Liver (tissue), 9 donors: Measurements from ENCODE around the gene ICAM5. TPM values are rescaled to one million over a fixed set of nuclear protein-coding genes. Genes with fewer than 3 reads are reported as not detected.

Experiments
- DNase-seq: peaks from one replicate; pipeline ENCODE4 v3.0.0-alpha.2; 2017; ENCODE audit warnings: low spot score
- H3K27ac ChIP-seq, 2 donors: one replicate each; pipeline ENCODE4 v1.7.0; 2013; ENCODE audit warnings: inconsistent platforms in 2 of 2, low read length in 2 of 2, control low read depth in 1 of 2, low read depth in 1 of 2, mild to moderate bottlenecking in 1 of 2
- H3K27me3 ChIP-seq, 4 donors: one replicate each; pipeline versions ENCODE4 v1.6.1 to v1.7.0; 2013; ENCODE audit warnings: low read length in 3 of 4, inconsistent platforms in 1 of 4, mild to moderate bottlenecking in 1 of 4, moderate library complexity in 1 of 4; ENCODE audit not compliant: control insufficient read depth in 4 of 4, insufficient read depth in 4 of 4
- H3K36me3 ChIP-seq, 4 donors: one replicate each; pipeline versions ENCODE4 v1.6.1 to v1.7.0; 2013; ENCODE audit warnings: low read length in 3 of 4, mild to moderate bottlenecking in 3 of 4, low read depth in 1 of 4, moderate library complexity in 1 of 4; ENCODE audit not compliant: control insufficient read depth in 4 of 4, insufficient read depth in 3 of 4
- H3K4me1 ChIP-seq, 4 donors: one replicate each; pipeline versions ENCODE4 v1.6.1 to v1.7.0; 2013; ENCODE audit warnings: low read length in 3 of 4, mild to moderate bottlenecking in 3 of 4, moderate library complexity in 1 of 4; ENCODE audit not compliant: control insufficient read depth in 4 of 4, insufficient read depth in 4 of 4
- H3K4me3 ChIP-seq, 3 donors: one replicate each; pipeline versions ENCODE4 v1.6.1 to v1.7.0; 2013; ENCODE audit warnings: low read length in 3 of 3, control low read depth in 1 of 3, low read depth in 1 of 3, mild to moderate bottlenecking in 1 of 3
- H3K9ac ChIP-seq, 2 donors: one replicate each; pipeline ENCODE4 v1.7.0; 2013; ENCODE audit warnings: low read length in 2 of 2, mild to moderate bottlenecking in 2 of 2, moderate library complexity in 2 of 2, control low read depth in 1 of 2, low read depth in 1 of 2
- H3K9me3 ChIP-seq, 4 donors: one replicate each; pipeline versions ENCODE4 v1.6.1 to v1.7.0; 2013; ENCODE audit warnings: low read length in 3 of 4; ENCODE audit not compliant: control insufficient read depth in 4 of 4
- CTCF ChIP-seq: fragments of 150-350 bp; IDR thresholded peaks from 2 replicates; pipeline ENCODE4 v1.5.1; 2017; ENCODE audit warnings: improper control_type of control experiment, low read depth, low read length; ENCODE audit not compliant: missing input control
- EGR1 ChIP-seq, 2 donors: IDR thresholded peaks; 2 replicates each; pipeline ENCODE4 v1.6.1; 2016 to 2018; ENCODE audit warnings: antibody characterized with exemption in 2 of 2, low read depth in 2 of 2
- FOXA1 ChIP-seq: IDR thresholded peaks from 2 replicates; pipeline ENCODE4 v1.6.1; 2016; ENCODE audit warnings: antibody characterized with exemption
- FOXA2 ChIP-seq: IDR thresholded peaks from 2 replicates; pipeline ENCODE4 v1.6.1; 2016; ENCODE audit warnings: antibody characterized with exemption
- GABPA ChIP-seq, 2 donors: IDR thresholded peaks in 1 of 2; conservative IDR thresholded peaks in 1 of 2; 2 replicates each; pipeline ENCODE4 v1.6.1; 2016; ENCODE audit warnings: antibody characterized with exemption in 2 of 2, mild to moderate bottlenecking in 1 of 2, moderate library complexity in 1 of 2
- HNF4A ChIP-seq, 2 donors: conservative IDR thresholded peaks; 2 replicates each; pipeline ENCODE4 v1.6.1; 2016; ENCODE audit warnings: antibody characterized with exemption in 2 of 2, mild to moderate bottlenecking in 2 of 2
- HNF4G ChIP-seq: IDR thresholded peaks from 2 replicates; pipeline ENCODE4 v1.6.1; 2016; ENCODE audit warnings: antibody characterized with exemption
- JUND ChIP-seq, 2 donors: IDR thresholded peaks; 2 replicates each; pipeline ENCODE4 v1.6.1; 2016; ENCODE audit warnings: antibody characterized with exemption in 2 of 2
- NR2F2 ChIP-seq: IDR thresholded peaks from 2 replicates; pipeline ENCODE4 v1.6.1; 2016; ENCODE audit warnings: antibody characterized with exemption
- RAD21 ChIP-seq, 2 donors: IDR thresholded peaks; 2 replicates each; pipeline ENCODE4 v1.6.1; 2016; ENCODE audit warnings: antibody characterized with exemption in 2 of 2, mild to moderate bottlenecking in 2 of 2
- RXRA ChIP-seq, 2 donors: IDR thresholded peaks; 2 replicates each; pipeline ENCODE4 v1.6.1; 2017 to 2018; ENCODE audit warnings: antibody characterized with exemption in 2 of 2, mild to moderate bottlenecking in 1 of 2
- SP1 ChIP-seq: IDR thresholded peaks from 2 replicates; pipeline ENCODE4 v1.6.1; 2018; ENCODE audit warnings: antibody characterized with exemption, mild to moderate bottlenecking
- TAF1 ChIP-seq: conservative IDR thresholded peaks from 2 replicates; pipeline ENCODE4 v1.6.1; 2016; ENCODE audit warnings: antibody characterized with exemption, mild to moderate bottlenecking
- YY1 ChIP-seq: IDR thresholded peaks from 2 replicates; pipeline ENCODE4 v1.6.1; 2016; ENCODE audit warnings: antibody characterized with exemption, mild to moderate bottlenecking
- WGBS: extraction: QIAGEN DNeasy Blood & Tissue Kit; methylation state at CpG from one replicate; pipeline ENCODE4 v1.1.7; 2013; 5-methylcytosine and 5-hydroxymethylcytosine counted together
- polyA plus RNA-seq, 2 donors: library from polyadenylated mRNA; stranded (reverse) in 1 of 2; unstranded in 1 of 2; fragments of 200-250 nt in 1 of 2; fragments of >200 nt in 1 of 2; fragmentation: Nextera tagmentation in 1 of 2; extraction: Ambion mirVana in 1 of 2; gene quantifications; one replicate each; pipeline versions ENCODE4 v1.2.1 to v1.2.3, GENCODE V29; 2013 to 2015
- total RNA-seq, 2 donors: library from RNA; depleted of rRNA; stranded (reverse); fragments of >200 nt; gene quantifications; one replicate each; pipeline ENCODE4 v1.2.3, GENCODE V29; 2014
- TF ChIP-seq, protein P1 (sequence below): IDR thresholded peaks from 2 replicates; pipeline ENCODE4 v1.6.1; 2016; ENCODE audit warnings: antibody characterized with exemption
- TF ChIP-seq, protein P2 (sequence below): IDR thresholded peaks from 2 replicates; pipeline ENCODE4 v1.6.1; 2016; ENCODE audit warnings: antibody characterized with exemption
- TF ChIP-seq, protein P3 (sequence below): IDR thresholded peaks from 2 replicates; pipeline ENCODE4 v1.6.1; 2016; ENCODE audit warnings: antibody characterized with exemption
- TF ChIP-seq, protein P4 (sequence below): IDR thresholded peaks from 2 replicates; pipeline ENCODE4 v1.6.1; 2016; ENCODE audit warnings: antibody characterized with exemption, mild to moderate bottlenecking
- donor health status: healthy.
- donor health status: healthy.
- donor health status: healthy.
- donor health status: healthy.
- donor health status: healthy.

ICAM5 gene
- total and polyA plus RNA-seq, 4 donors = 0.02 to 2.5 (median 1.0) TPM; not detected in 1

DNA sequence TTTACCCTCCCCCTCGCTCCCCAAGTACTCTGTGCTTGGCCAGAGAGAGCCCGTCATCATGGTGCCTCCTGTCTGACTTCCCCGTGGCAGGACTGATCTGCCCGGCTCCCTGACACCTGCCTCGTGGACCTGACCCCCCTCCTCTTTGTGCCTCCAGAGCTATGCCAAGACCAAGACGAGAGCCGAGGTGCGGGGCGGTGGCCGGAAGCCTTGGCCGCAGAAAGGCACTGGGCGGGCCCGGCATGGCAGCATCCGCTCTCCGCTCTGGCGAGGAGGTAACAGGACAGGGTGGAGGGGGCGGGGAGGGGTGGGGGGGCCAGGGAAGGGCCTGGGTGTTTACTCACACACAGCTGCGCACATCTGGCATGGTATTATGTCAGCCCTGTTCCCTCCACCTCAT lies 33.2 kb upstream of the ICAM5 start:
- peaks cover 10 to 40% (median 23%) of the 10 kb centered on the region in 4 donors for H3K36me3 ChIP-seq
- TF ChIP-seq EGR1 (IDR thresholded peaks at IDR 0.05; ENCODE audit: low read depth in 2 of 2) (no peak), CTCF (no peak), RXRA (IDR thresholded peaks at IDR 0.05) (no peak), JUND (IDR thresholded peaks at IDR 0.05) (no peak), FOXA2 (no peak), GABPA (IDR thresholded peaks at IDR 0.05 in 1 of 2, conservative IDR thresholded peaks at IDR 0.05 in 1 of 2) (no peak), RAD21 (IDR thresholded peaks at IDR 0.05) (no peak), FOXA1 (no peak), YY1 (no peak), NR2F2 (no peak), HNF4A (conservative IDR thresholded peaks at IDR 0.05) (no peak), TAF1 (no peak), HNF4G (no peak), SP1 (no peak)
- TF ChIP-seq, protein P1, sequence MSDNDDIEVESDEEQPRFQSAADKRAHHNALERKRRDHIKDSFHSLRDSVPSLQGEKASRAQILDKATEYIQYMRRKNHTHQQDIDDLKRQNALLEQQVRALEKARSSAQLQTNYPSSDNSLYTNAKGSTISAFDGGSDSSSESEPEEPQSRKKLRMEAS = no peak
- TF ChIP-seq, protein P2, sequence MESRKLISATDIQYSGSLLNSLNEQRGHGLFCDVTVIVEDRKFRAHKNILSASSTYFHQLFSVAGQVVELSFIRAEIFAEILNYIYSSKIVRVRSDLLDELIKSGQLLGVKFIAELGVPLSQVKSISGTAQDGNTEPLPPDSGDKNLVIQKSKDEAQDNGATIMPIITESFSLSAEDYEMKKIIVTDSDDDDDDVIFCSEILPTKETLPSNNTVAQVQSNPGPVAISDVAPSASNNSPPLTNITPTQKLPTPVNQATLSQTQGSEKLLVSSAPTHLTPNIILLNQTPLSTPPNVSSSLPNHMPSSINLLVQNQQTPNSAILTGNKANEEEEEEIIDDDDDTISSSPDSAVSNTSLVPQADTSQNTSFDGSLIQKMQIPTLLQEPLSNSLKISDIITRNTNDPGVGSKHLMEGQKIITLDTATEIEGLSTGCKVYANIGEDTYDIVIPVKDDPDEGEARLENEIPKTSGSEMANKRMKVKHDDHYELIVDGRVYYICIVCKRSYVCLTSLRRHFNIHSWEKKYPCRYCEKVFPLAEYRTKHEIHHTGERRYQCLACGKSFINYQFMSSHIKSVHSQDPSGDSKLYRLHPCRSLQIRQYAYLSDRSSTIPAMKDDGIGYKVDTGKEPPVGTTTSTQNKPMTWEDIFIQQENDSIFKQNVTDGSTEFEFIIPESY = no peak
- TF ChIP-seq, protein P3, sequence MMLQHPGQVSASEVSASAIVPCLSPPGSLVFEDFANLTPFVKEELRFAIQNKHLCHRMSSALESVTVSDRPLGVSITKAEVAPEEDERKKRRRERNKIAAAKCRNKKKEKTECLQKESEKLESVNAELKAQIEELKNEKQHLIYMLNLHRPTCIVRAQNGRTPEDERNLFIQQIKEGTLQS = no peak
- TF ChIP-seq, protein P4, sequence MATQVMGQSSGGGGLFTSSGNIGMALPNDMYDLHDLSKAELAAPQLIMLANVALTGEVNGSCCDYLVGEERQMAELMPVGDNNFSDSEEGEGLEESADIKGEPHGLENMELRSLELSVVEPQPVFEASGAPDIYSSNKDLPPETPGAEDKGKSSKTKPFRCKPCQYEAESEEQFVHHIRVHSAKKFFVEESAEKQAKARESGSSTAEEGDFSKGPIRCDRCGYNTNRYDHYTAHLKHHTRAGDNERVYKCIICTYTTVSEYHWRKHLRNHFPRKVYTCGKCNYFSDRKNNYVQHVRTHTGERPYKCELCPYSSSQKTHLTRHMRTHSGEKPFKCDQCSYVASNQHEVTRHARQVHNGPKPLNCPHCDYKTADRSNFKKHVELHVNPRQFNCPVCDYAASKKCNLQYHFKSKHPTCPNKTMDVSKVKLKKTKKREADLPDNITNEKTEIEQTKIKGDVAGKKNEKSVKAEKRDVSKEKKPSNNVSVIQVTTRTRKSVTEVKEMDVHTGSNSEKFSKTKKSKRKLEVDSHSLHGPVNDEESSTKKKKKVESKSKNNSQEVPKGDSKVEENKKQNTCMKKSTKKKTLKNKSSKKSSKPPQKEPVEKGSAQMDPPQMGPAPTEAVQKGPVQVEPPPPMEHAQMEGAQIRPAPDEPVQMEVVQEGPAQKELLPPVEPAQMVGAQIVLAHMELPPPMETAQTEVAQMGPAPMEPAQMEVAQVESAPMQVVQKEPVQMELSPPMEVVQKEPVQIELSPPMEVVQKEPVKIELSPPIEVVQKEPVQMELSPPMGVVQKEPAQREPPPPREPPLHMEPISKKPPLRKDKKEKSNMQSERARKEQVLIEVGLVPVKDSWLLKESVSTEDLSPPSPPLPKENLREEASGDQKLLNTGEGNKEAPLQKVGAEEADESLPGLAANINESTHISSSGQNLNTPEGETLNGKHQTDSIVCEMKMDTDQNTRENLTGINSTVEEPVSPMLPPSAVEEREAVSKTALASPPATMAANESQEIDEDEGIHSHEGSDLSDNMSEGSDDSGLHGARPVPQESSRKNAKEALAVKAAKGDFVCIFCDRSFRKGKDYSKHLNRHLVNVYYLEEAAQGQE = no peak
- 93% methylated on average over 18 of the region's 18 CpGs for WGBS
- DNase-seq = no peak
- H3K27ac ChIP-seq = no peak overlapping the region
- no peak overlapping the region for H3K4me3 ChIP-seq
- no peak overlapping the region for H3K9ac ChIP-seq
- H3K9me3 ChIP-seq = no peaks in the 10 kb centered on the region
- peaks cover 0 to 13% (median 10%) of the 10 kb centered on the region in 4 donors for H3K4me1 ChIP-seq
- no peaks in the 10 kb centered on the region for H3K27me3 ChIP-seq
